SK-N-SH (cell line): ENCODE measurements around the gene PPP2R3B. TPM values are rescaled to one million over a fixed set of nuclear protein-coding genes. Genes with fewer than 3 reads are reported as not detected.

Source experiments
- CTCF ChIA-PET: fragments of 300-600, 350-600 bp; formaldehyde crosslinking; extraction: SDS; loops from one replicate; lab custom pipeline; 2021; lab: Yijun Ruan, JAX
- POLR2A ChIA-PET: fragments of 350-600 bp; sonication (Branson Sonifier 250); formaldehyde crosslinking; extraction: SDS; loops from one replicate; lab custom pipeline; 2020; ENCODE audit warnings: antibody characterized with exemption, inconsistent platforms; lab: Yijun Ruan, JAX
- DNase-seq: peaks from one replicate; pipeline ENCODE4 v3.0.0; 2012
- H2AFZ ChIP-seq: fragments of 200-600 bp; sonication (generic); 2 replicates; pipeline ENCODE4 v1.8.1; 2016; ENCODE audit warnings: antibody characterized with exemption, mild to moderate bottlenecking, low read depth
- H3F3A ChIP-seq: fragments of 200-600 bp; sonication (generic); replicated peaks from 2 replicates; pipeline ENCODE3; 2016; ENCODE audit warnings: antibody characterized with exemption, mild to moderate bottlenecking; ENCODE audit not compliant: insufficient read depth
- H3K27ac ChIP-seq, 2 experiments: fragments of 200-500 bp in 1 of 2; fragments of 200-600 bp in 1 of 2; sonication (Bioruptor generic) in 1 of 2; sonication (generic), shearing (Covaris generic) in 1 of 2; 2 replicates each; pipeline versions ENCODE4 v1.5.1 to v1.6.1; 2014 to 2016; ENCODE audit warnings: low read depth in 2 of 2, inconsistent platforms in 1 of 2, low read length in 1 of 2, mild to moderate bottlenecking in 1 of 2, mixed read lengths in 1 of 2
- H3K27me3 ChIP-seq: fragments of 200-600 bp; sonication (generic), shearing (Covaris generic); 2 replicates; pipeline ENCODE4 v1.6.1; 2016; ENCODE audit warnings: mixed run types; ENCODE audit not compliant: insufficient read depth
- H3K36me3 ChIP-seq, 2 experiments: fragments of 200-500 bp in 1 of 2; fragments of 200-600 bp in 1 of 2; sonication (Bioruptor generic) in 1 of 2; sonication (generic) in 1 of 2; replicated peaks in 1 of 2; 2 replicates each; pipeline versions ENCODE3 to v1.5.1; 2014 to 2016; ENCODE audit warnings: low read length in 1 of 2, mild to moderate bottlenecking in 1 of 2; ENCODE audit not compliant: insufficient read depth in 2 of 2, control insufficient read depth in 1 of 2
- H3K4me1 ChIP-seq, 2 experiments: fragments of 200-500 bp in 1 of 2; fragments of 200-600 bp in 1 of 2; sonication (Bioruptor generic) in 1 of 2; sonication (generic), shearing (Covaris generic) in 1 of 2; 2 replicates each; pipeline versions ENCODE4 v1.5.1 to v1.6.1; 2014 to 2016; ENCODE audit warnings: low read depth in 1 of 2, low read length in 1 of 2, mixed run types in 1 of 2; ENCODE audit not compliant: insufficient read depth in 2 of 2, control insufficient read depth in 1 of 2
- H3K4me2 ChIP-seq: fragments of 200-600 bp; sonication (generic), shearing (Covaris generic); 2 replicates; pipeline ENCODE4 v1.6.1; 2017; ENCODE audit warnings: mixed run types
- H3K4me3 ChIP-seq, 2 experiments: fragments of 200-500 bp in 1 of 2; fragments of 200-600 bp in 1 of 2; sonication (Bioruptor generic) in 1 of 2; sonication (generic), shearing (Covaris generic) in 1 of 2; 2 replicates each; pipeline versions ENCODE4 v1.5.1 to v1.8.1; 2014 to 2016; ENCODE audit warnings: low read depth in 2 of 2, inconsistent platforms in 1 of 2, low read length in 1 of 2, mild to moderate bottlenecking in 1 of 2, mixed read lengths in 1 of 2, moderate library complexity in 1 of 2
- H3K79me2 ChIP-seq: fragments of 200-600 bp; sonication (generic); 2 replicates; pipeline ENCODE4 v1.8.1; 2017; ENCODE audit warnings: mild to moderate bottlenecking; ENCODE audit not compliant: insufficient read depth
- H3K9ac ChIP-seq: fragments of 200-600 bp; sonication (generic); 2 replicates; pipeline ENCODE4 v1.6.1; 2017; ENCODE audit warnings: mixed run types
- H3K9me2 ChIP-seq: fragments of 200-600 bp; sonication (generic); 2 replicates; pipeline ENCODE4 v1.6.1; 2017; ENCODE audit warnings: mixed run types
- H3K9me3 ChIP-seq: fragments of 200-600 bp; sonication (generic); 2 replicates; pipeline ENCODE4 v1.6.1; 2017; ENCODE audit warnings: mixed run types, mild to moderate bottlenecking, moderate library complexity
- H4K20me1 ChIP-seq: fragments of 200-600 bp; sonication (generic); 2 replicates; pipeline ENCODE4 v1.6.1; 2017; ENCODE audit warnings: mild to moderate bottlenecking, mixed run types; ENCODE audit not compliant: insufficient read depth
- CTCF ChIP-seq: fragments of 200-600 bp; sonication (generic); IDR thresholded peaks from 2 replicates; pipeline ENCODE4 v1.6.1; 2017; ENCODE audit warnings: antibody characterized with exemption, mild to moderate bottlenecking, moderate library complexity
- FOSL2 ChIP-seq: IDR thresholded peaks from 2 replicates; pipeline ENCODE4 v1.4.0; 2012; ENCODE audit warnings: low read depth, mild to moderate bottlenecking, moderate library complexity, borderline replicate concordance
- FOXJ3 ChIP-seq: sonication (generic); formaldehyde crosslinking; IDR thresholded peaks from 2 replicates; pipeline ENCODE4 v1.5.1; 2020; ENCODE audit warnings: mild to moderate bottlenecking, missing genetic modification reagents
- GABPA ChIP-seq: IDR thresholded peaks from 2 replicates; pipeline ENCODE4 v1.4.0; 2012; ENCODE audit warnings: low read depth, mild to moderate bottlenecking
- GATA2 ChIP-seq: sonication (generic); formaldehyde crosslinking; IDR thresholded peaks from 2 replicates; pipeline ENCODE4 v1.5.0; 2020; ENCODE audit warnings: mild to moderate bottlenecking, missing genetic modification reagents
- MAX ChIP-seq: IDR thresholded peaks from 2 replicates; pipeline ENCODE4 v1.4.0; 2012; ENCODE audit warnings: low read depth
- NFIC ChIP-seq: IDR thresholded peaks from 2 replicates; pipeline ENCODE4 v1.4.0; 2012; ENCODE audit warnings: borderline replicate concordance
- PBX3 ChIP-seq: IDR thresholded peaks from 2 replicates; pipeline ENCODE4; 2012
- RCOR1 ChIP-seq: fragments of 150-350 bp; IDR thresholded peaks from 2 replicates; pipeline ENCODE4 v1.6.1; 2017; ENCODE audit warnings: antibody characterized with exemption, low read length
- REST ChIP-seq: IDR thresholded peaks from 2 replicates; pipeline ENCODE4 v1.6.1; 2012; ENCODE audit warnings: mild to moderate bottlenecking, low read depth, low read length, moderate library complexity
- RFX5 ChIP-seq: IDR thresholded peaks from 2 replicates; pipeline ENCODE4 v1.6.1; 2012; ENCODE audit warnings: mild to moderate bottlenecking, improper control_type of control experiment, low read length
- TCF12 ChIP-seq: IDR thresholded peaks from 2 replicates; pipeline ENCODE4 v1.4.0; 2012
- USF1 ChIP-seq: IDR thresholded peaks from 2 replicates; pipeline ENCODE4 v1.4.0; 2012; ENCODE audit warnings: low read depth, borderline replicate concordance
- WGBS: methylation state at CpG from one replicate; pipeline ENCODE4 v1.1.6; 2017; ENCODE audit warnings: low lambda C conversion rate; 5-methylcytosine and 5-hydroxymethylcytosine counted together
- polyA plus RNA-seq, 3 experiments: library from polyadenylated mRNA; depleted of rRNA; stranded (reverse); fragments of >200 nt; gene quantifications; 2 replicates each; pipeline ENCODE4 v1.2.3, GENCODE V29; 2012

PPP2R3B gene
- polyA plus RNA-seq, 1 of the 3 experiments (the other 2 are of a cell fraction), result 19.4 TPM

GRCh38 chrX:429266-429825, 42.6 kb upstream of the PPP2R3B start:
- Histone ChIP-seq H3K9me3 (no peaks in the 10 kb centered on the region), H3K9me2 (no peaks in the 10 kb centered on the region), H4K20me1 (no peaks in the 10 kb centered on the region), H3K36me3 (no peaks in the 10 kb centered on the region), H3K4me2 (no peak overlapping the region), H3K27me3 (peaks cover 51% of the 10 kb centered on the region), H3K4me3 (no peak overlapping the region), H3F3A (no peaks in the 10 kb centered on the region), H3K9ac (no peak overlapping the region), H2AFZ (no peak overlapping the region), H3K27ac (no peak overlapping the region)
- CTCF ChIA-PET, result no interaction called here
- WGBS, result 26% methylated on average over 17 of the region's 24 CpGs
- POLR2A ChIA-PET, result no interaction called here
- no peak for DNase-seq
- TF ChIP-seq PBX3, result no peak
- TF ChIP-seq USF1, result no peak
- TF ChIP-seq GABPA, result no peak
- no peak for TF ChIP-seq FOSL2
- no peak for TF ChIP-seq MAX
- TF ChIP-seq RFX5, result no peak
- no peak for TF ChIP-seq TCF12
- no peak for TF ChIP-seq CTCF
- no peak for TF ChIP-seq GATA2
- TF ChIP-seq REST, result no peak
- no peak for TF ChIP-seq FOXJ3 (CRISPR knock-in tag)
- no peak for TF ChIP-seq NFIC
- no peak for TF ChIP-seq RCOR1
- TF ChIP-seq, all 33 proteins: peak for 0
- Histone ChIP-seq H3K79me2 (no peaks in the 10 kb centered on the region), H3K4me1 (no peaks in the 10 kb centered on the region)
